Activated T-cell treated with anti-CD3 and anti-CD28 coated beads, Interleukin-2, amount 50 U/mL, for 1 hour (primary cell): Measurements from ENCODE around the gene METTL5.
"Not testable (repeated sequence)": the region's sequence is repeated elsewhere in the genome, so short reads cannot be mapped to it uniquely, and the experiment has no call there.

Experiments
- DNase-seq: peaks from one replicate; pipeline ENCODE4 v3.0.0-alpha.2; 2020

Gene METTL5

GRCh38 chr2:169828141-169828811 lies 3.6 kb upstream of the METTL5 start:
- peak; percentile 37 for DNase-seq

GRCh38 chr2:169827272-169828140 lies 2.8 kb upstream of the METTL5 start, which contains the start of gene UBR3:
TSS of gene UBR3 (plus strand) at chr2:169827454. CDS start at chr2:169827508, 54 bp downstream.
- DNase-seq = peak; percentile 91

- no peak for DNase-seq
These were observed 721 bp downstream of the METTL5 start for GRCh38 chr2:169823996-169824372.

- no peak for DNase-seq
These were observed 1.8 kb downstream of the METTL5 start for GRCh38 chr2:169822785-169823392.

- DNase-seq = no peak
These were observed 2.7 kb downstream of the METTL5 start for GRCh38 chr2:169822036-169822435.

- DNase-seq = not testable (repeated sequence)
These were observed 4.6 kb downstream of the METTL5 start for GRCh38 chr2:169820101-169820500.

- no peak for DNase-seq
These were observed 5.6 kb downstream of the METTL5 start for GRCh38 chr2:169819106-169819505.

GRCh38 chr2:169818241-169818640 lies 6.5 kb downstream of the METTL5 start:
- DNase-seq = no peak

GRCh38 chr2:169817369-169817768 lies 7.3 kb downstream of the METTL5 start:
- not testable (repeated sequence) for DNase-seq

- not testable (repeated sequence) for DNase-seq
These were observed 7.7 kb downstream of the METTL5 start for GRCh38 chr2:169816961-169817360.

GRCh38 chr2:169815849-169816248 lies 8.9 kb downstream of the METTL5 start:
- DNase-seq = no peak

GRCh38 chr2:169808221-169808620 lies 16.5 kb downstream of the METTL5 start:
- DNase-seq = no peak

GRCh38 chr2:169806586-169806985 lies 18.1 kb downstream of the METTL5 start:
- no peak for DNase-seq

- DNase-seq = no peak
These were observed 21.2 kb downstream of the METTL5 start for GRCh38 chr2:169803480-169803879.

- DNase-seq = peak; percentile 89
These were observed 25.8 kb downstream of the METTL5 start, which contains the start of gene SSB for GRCh38 chr2:169798718-169799592. TSS of gene SSB (plus strand) at chr2:169798871. CDS start at chr2:169800961, 2,090 bp downstream.

- DNase-seq = no peak
These were observed 26.3 kb downstream of the METTL5 start for GRCh38 chr2:169798397-169798717.

- no peak for DNase-seq
These were observed 27.1 kb downstream of the METTL5 start for GRCh38 chr2:169797601-169798000.

- DNase-seq = no peak
These were observed 28.3 kb downstream of the METTL5 start for GRCh38 chr2:169796441-169796840.

GRCh38 chr2:169795181-169795580 lies 29.5 kb downstream of the METTL5 start:
- DNase-seq = no peak

GRCh38 chr2:169790581-169790980 lies 34.1 kb downstream of the METTL5 start:
- no peak for DNase-seq

- DNase-seq = no peak
These were observed 42.2 kb downstream of the METTL5 start for GRCh38 chr2:169782513-169782912.

- DNase-seq = no peak
These were observed 43.3 kb downstream of the METTL5 start for GRCh38 chr2:169781249-169782013.
